ENCODE results near the gene CHCHD6. TPM values are rescaled to one million over a fixed set of nuclear protein-coding genes. Genes with fewer than 3 reads are reported as not detected.

The CHCHD6 gene
- total RNA-seq, 2 experiments from 2014 or later, result 5.4 to 7.4 TPM

DNA sequence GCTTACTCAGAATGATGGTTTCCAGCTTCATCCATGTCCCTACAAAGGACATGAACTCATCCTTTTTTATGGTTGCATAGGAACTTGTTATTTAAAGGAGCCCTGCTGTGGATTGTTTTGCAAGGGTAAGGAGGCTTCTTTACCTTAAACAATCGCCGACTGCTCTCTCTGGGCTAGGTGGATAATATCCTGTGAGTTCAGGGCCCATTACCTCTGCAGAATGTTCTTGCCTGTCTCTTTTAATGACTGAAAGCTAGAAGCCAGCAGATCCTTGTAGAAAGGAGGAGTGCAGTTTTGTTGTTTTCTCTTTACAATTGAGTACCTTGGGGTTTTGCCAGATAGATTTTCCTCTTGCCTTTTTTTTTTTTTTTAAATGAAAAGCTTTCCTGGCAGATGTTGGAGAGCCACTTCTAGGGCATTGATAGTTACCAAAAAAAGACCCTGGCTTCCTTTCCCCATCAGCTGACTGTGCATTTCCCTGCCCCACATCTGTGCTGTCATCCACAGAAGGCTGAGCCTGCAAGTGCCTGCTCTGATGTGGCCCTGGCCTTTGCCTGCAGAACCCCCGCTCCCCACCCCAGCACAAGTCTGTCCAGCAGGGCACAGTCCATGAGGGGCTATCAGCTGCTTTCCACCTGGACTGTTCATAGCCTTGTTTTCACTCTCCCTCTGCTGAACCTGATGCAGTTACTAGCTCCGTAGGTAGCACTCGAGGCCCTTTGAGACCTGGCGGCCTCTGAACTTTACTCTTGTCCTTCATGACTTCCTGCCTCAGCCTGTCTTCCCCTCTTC lies 113.1 kb downstream of the CHCHD6 start:
- ChIA-PET POLR2A (no interaction called here), CTCF (interaction anchor here (1.4 kb wide), 1 partner anchor 31 kb away, joined by 3 read pairs; no protein-coding TSS in a partner anchor)

DNA sequence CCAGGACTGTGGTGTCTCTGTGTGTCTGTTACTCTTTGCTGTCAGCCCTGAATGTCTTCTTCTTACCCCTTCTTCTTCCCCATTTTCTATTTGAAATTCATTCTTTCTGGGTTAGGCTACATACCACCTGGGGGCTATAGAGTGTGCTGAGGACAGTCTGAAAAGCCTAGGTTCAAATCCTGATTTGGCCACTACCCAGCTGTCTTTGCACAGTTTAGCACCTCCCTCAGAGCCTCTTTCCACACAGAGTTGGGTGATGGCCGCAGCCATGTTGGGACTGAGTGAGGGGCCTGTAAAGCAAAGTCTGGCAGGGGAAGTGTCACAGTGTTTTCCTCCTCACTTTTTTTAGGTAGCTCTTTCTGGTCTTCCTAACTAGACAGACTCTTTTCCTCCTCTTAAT lies 113.7 kb downstream of the CHCHD6 start:
- ChIA-PET CTCF (interaction anchor here (1.4 kb wide), 1 partner anchor 30 kb away, joined by 3 read pairs; no protein-coding TSS in a partner anchor), POLR2A (no interaction called here)
- Mint-ChIP-seq H3K27ac (no peak overlapping the region), H3K4me3 (no peak overlapping the region), H3K36me3 (ENCODE audit: low read depth) (no peaks in the 10 kb centered on the region), H3K4me1 (no peaks in the 10 kb centered on the region), H3K9me3 (peaks cover 3% of the 10 kb centered on the region), H3K27me3 (no peaks in the 10 kb centered on the region)
- DNase-seq, result no peak

More for the DNA sequence above, 113.1 kb downstream of the CHCHD6 start:
- Mint-ChIP-seq H3K9me3 (peaks cover 3% of the 10 kb centered on the region), H3K36me3 (ENCODE audit: low read depth) (no peaks in the 10 kb centered on the region), H3K4me1 (no peaks in the 10 kb centered on the region), H3K27me3 (no peaks in the 10 kb centered on the region), H3K27ac (no peak overlapping the region), H3K4me3 (no peak overlapping the region)
- DNase-seq, result no peak

DNA sequence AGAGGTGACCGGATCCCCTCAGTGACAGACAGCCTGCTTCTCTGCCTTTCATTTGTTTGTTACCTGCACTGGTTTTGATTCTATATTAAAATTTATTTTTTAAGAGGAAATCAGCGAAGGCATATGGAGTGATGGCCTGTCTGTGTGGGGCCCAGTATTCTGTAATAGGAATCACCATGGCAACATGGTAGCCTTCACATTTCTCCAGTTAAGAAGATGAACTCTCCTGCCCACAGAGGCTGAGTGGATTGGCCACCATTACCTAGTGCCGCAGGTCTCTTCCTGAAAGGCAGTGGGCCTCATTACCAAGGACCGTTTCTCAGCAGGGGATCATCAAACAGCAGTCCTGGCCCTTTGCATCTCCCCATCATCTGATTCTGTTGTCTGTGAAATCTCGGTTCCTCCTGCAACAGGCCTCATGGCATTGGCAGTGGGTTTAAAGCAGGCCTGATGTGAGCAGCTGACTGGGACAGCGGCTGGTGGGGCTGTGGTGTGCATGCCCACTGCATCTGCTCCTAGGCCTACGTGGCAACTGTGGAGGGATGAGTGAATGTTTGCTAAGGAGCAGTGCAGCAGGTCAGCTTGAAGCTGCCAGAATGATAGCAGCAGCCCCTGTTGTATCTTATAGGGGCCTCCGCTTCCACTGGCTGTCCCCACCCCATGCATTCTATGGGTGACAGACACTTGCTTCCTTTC lies 114.5 kb downstream of the CHCHD6 start:
- no peaks in the 10 kb centered on the region for H3K4me1 Mint-ChIP-seq
- H3K4me3 Mint-ChIP-seq, result no peak overlapping the region
- CTCF ChIA-PET, result no interaction called here
- POLR2A ChIA-PET, result no interaction called here
- H3K9me3 Mint-ChIP-seq, result peaks cover 3% of the 10 kb centered on the region
- no peak for DNase-seq
- no peaks in the 10 kb centered on the region for H3K27me3 Mint-ChIP-seq
- peak overlapping the region; percentile 47 for H3K27ac Mint-ChIP-seq
- no peaks in the 10 kb centered on the region for H3K36me3 Mint-ChIP-seq (ENCODE audit: low read depth)

DNA sequence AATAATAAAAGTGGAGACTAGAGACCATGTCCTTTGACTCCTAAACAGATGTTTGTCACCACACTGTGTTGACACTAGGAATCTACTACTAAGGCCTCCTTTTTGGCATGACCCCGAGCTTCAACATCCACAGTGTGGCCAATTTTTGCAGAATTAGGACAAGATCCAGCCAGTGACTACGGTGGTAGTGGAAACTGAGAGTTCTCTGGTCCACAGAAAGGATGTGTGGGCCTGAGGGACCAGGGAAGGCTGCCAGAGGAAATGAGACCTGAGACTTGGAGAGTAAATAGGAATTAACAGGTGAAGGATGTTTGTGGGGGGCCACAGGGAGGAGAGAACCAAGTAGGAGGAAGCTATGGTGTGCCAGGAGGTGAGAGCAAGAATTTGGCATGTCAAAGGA lies 122.7 kb downstream of the CHCHD6 start:
- H3K4me1 Mint-ChIP-seq, result peaks cover 7% of the 10 kb centered on the region
- ChIA-PET CTCF (interaction anchor here (1.1 kb wide), 1 partner anchor 15 kb away, joined by 3 read pairs; no protein-coding TSS in a partner anchor), POLR2A (no interaction called here)
- H3K27ac Mint-ChIP-seq, result no peak overlapping the region
- H3K4me3 Mint-ChIP-seq, result no peak overlapping the region
- no peak for DNase-seq
- no peaks in the 10 kb centered on the region for H3K27me3 Mint-ChIP-seq
- H3K9me3 Mint-ChIP-seq, result peaks cover 3% of the 10 kb centered on the region
- no peaks in the 10 kb centered on the region for H3K36me3 Mint-ChIP-seq (ENCODE audit: low read depth)

DNA sequence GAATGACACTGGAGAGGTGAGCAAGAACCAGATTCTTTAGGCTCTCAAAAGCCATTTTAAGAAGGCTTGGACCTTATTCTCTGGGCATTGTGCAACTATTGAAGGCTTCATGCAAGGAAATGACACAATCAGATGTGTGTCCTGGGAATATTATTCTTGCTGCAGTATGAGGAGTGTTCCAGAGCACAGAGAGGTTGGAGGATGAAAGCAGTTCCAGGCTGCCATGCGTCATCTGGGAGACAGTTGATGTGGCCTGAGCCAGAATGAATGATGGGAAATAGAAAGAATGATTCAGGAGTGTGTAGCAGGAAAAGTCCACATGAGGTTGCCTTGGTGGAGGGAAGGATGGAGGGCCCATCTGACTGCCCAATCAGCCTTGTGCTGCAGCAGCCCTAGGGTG lies 123.1 kb downstream of the CHCHD6 start:
- POLR2A ChIA-PET, result no interaction called here
- no peak overlapping the region for H3K27ac Mint-ChIP-seq
- CTCF ChIA-PET, result interaction anchor here (1.1 kb wide), 1 partner anchor 16 kb away, joined by 3 read pairs; no protein-coding TSS in a partner anchor
- H3K9me3 Mint-ChIP-seq, result no peaks in the 10 kb centered on the region
- peaks cover 7% of the 10 kb centered on the region for H3K4me1 Mint-ChIP-seq
- no peaks in the 10 kb centered on the region for H3K27me3 Mint-ChIP-seq
- no peak for DNase-seq
- no peak overlapping the region for H3K4me3 Mint-ChIP-seq
- no peaks in the 10 kb centered on the region for H3K36me3 Mint-ChIP-seq (ENCODE audit: low read depth)

DNA sequence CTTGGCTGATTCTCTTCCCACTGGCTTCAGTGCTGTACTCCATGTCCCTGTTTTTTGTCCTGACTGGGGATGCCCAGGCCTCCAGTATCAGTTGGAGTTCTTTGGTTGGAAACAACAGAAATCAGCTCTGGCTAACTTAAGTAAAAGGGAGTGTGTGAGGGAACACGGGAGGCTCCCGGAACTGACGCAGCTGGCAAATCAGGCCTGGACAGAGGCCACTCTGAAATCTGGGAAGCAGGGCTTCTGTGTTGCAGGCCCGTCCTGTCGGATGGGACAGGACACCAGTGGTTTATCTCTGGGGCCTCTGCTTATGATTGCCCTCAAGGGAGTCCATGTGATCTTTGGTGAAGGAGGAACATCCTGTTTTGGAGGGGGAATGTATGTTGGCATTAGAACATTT lies 124.3 kb downstream of the CHCHD6 start:
- no peak overlapping the region for H3K4me3 Mint-ChIP-seq
- peaks cover 7% of the 10 kb centered on the region for H3K4me1 Mint-ChIP-seq
- POLR2A ChIA-PET, result no interaction called here
- H3K27me3 Mint-ChIP-seq, result no peaks in the 10 kb centered on the region
- H3K9me3 Mint-ChIP-seq, result no peaks in the 10 kb centered on the region
- CTCF ChIA-PET, result interaction anchor here (1.1 kb wide), 1 partner anchor 19 kb away, joined by 3 read pairs; no protein-coding TSS in a partner anchor
- no peaks in the 10 kb centered on the region for H3K36me3 Mint-ChIP-seq (ENCODE audit: low read depth)
- no peak overlapping the region for H3K27ac Mint-ChIP-seq
- DNase-seq, result no peak

DNA sequence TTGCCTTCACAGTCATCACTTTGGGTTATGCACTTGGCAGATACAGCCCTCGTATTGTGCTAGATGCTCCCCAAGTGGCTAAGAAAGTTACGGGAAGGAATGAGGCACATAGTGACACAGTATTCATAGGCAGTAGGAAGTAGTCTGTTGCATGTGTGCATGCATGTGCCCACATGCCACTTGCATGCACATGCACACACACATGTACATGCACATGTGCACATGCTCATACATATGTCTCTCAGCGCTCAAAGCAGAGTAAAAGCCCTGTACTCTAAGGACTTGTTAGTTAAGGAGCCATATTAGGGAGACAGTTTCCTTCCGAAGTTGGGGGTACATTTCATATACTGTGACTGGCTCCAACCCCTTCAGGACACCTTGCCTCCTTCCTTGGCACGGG lies 128.9 kb downstream of the CHCHD6 start:
- H3K27ac Mint-ChIP-seq, result no peak overlapping the region
- H3K27me3 Mint-ChIP-seq, result no peaks in the 10 kb centered on the region
- CTCF ChIA-PET, result no interaction called here
- H3K36me3 Mint-ChIP-seq (ENCODE audit: low read depth), result no peaks in the 10 kb centered on the region
- H3K4me1 Mint-ChIP-seq, result peaks cover 7% of the 10 kb centered on the region
- DNase-seq, result no peak
- no peak overlapping the region for H3K4me3 Mint-ChIP-seq
- POLR2A ChIA-PET, result no interaction called here
- no peaks in the 10 kb centered on the region for H3K9me3 Mint-ChIP-seq

DNA sequence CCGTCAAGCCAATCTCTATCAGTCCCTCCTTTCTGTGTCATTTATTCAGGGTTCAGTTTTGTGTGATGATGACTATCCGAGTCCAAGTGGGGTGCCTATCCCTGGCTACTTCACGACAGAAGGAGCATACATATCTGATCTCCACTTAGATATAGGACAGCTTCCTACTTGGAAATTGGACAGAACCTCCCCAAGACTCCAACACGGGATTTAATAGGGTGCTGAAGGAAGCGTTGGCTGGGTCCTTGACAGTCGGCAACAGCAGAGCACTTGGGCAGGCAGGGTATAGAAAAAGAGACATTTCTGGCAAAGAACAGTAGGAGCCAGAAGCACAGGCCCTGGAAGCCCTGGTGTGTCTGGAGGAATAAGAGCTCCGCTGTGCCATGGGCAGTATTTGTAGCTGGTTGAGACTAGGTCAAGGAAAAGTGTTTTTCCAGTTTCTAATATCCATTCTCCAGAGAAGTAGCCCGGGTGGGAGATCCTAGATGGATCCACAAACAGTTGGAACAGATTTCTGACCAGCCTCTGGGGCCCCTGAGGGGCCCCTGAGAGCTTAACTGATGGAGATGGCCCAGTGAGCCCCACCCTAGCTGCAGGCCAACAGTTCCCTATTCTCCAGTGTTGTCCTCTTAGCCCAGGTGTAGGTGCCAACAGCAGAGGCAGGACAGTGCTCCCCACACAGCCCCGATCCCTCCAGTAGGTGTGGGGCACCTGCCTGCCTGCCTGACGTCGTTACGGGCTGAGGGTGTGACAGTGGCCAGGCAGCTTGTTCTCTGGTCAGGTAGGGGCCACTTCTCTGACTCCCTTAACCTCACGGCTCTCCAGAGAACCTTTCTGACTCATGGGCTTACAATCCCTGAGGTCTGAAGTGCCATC lies 130.8 kb downstream of the CHCHD6 start:
- Mint-ChIP-seq H3K36me3 (ENCODE audit: low read depth) (no peaks in the 10 kb centered on the region), H3K9me3 (no peaks in the 10 kb centered on the region), H3K27ac (no peak overlapping the region), H3K27me3 (no peaks in the 10 kb centered on the region), H3K4me1 (no peaks in the 10 kb centered on the region), H3K4me3 (no peak overlapping the region)
- ChIA-PET POLR2A (no interaction called here), CTCF (interaction anchor here (0.6 kb wide), 1 partner anchor 127 kb away, joined by 3 read pairs; no protein-coding TSS in a partner anchor)
- DNase-seq, result no peak

DNA sequence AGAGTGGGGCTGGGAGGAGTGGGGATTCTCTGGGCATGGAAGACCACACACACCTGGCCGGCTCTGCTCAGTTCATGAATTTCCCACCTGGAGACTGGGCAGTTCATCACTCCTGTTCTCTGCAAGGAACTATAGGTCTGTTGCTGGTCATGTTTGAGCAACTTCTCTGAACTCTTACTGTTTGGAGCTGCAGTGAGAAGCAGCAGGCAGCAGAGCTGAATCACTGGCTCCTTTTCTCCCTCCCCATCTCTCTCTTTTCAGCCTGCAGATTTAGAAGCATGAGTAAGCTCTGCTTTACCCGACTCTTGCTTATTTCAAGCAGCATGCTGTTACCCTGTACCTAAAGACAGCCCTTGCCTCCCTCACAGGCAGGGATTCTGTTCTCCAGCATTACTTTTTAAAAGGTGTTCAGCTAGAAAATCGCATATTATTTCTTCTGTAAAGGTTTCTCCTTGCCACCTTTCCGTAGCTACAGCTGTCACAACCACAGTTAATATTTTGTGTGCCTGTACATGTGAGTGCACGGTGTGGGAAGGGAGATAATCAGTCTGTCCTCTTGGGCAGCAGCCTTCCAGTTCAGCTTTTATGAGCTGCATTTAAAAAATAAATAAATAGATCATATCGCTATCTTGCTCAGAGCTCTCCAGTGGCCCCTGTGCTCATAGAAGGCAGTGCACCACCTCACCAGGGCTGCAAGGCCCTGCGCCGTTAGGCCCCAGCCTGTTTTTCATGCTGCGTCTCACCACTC lies 131.6 kb downstream of the CHCHD6 start:
- CTCF ChIA-PET, result no interaction called here

DNA sequence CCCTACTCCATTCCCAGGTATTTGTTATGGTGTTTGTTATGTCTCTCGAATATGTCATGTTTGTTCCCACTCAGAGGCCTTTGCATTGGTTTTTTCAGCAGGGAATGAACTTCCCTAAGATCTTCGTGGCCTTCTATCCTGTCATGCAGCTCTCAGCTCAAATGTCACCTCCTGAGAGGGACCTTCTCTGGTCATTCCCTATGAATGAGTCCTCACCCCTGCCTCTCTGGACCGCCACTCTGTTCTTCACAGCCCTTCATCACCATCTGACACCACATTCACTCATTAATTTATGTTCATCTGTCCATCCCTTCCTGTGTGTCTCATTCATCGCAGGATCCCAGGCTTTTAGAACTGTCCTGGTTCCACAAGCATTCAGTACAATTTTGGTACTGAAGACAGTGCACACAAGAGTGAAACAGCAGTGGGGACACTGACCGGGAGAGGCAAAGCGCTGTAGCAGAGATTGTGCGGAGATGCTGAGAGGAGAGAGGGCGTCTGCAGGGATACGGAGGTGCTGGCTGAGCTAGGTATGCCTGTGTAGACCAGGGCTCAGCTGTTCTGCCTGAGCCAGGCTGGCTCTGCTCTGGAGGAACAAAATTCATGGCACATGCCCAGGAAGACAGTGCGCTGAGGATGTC lies 132.3 kb downstream of the CHCHD6 start:
- no peak overlapping the region for H3K27ac Mint-ChIP-seq
- no peaks in the 10 kb centered on the region for H3K9me3 Mint-ChIP-seq
- H3K4me1 Mint-ChIP-seq, result no peaks in the 10 kb centered on the region
- no peaks in the 10 kb centered on the region for H3K27me3 Mint-ChIP-seq
- no peaks in the 10 kb centered on the region for H3K36me3 Mint-ChIP-seq (ENCODE audit: low read depth)
- POLR2A ChIA-PET, result no interaction called here
- CTCF ChIA-PET, result no interaction called here
- no peak overlapping the region for H3K4me3 Mint-ChIP-seq
- DNase-seq, result no peak

More for the DNA sequence above, 131.6 kb downstream of the CHCHD6 start:
- H3K36me3 Mint-ChIP-seq (ENCODE audit: low read depth), result no peaks in the 10 kb centered on the region
- POLR2A ChIA-PET, result no interaction called here
- H3K4me3 Mint-ChIP-seq, result no peak overlapping the region
- no peaks in the 10 kb centered on the region for H3K9me3 Mint-ChIP-seq
- no peak for DNase-seq
- no peaks in the 10 kb centered on the region for H3K27me3 Mint-ChIP-seq
- H3K27ac Mint-ChIP-seq, result no peak overlapping the region
- H3K4me1 Mint-ChIP-seq, result no peaks in the 10 kb centered on the region

DNA sequence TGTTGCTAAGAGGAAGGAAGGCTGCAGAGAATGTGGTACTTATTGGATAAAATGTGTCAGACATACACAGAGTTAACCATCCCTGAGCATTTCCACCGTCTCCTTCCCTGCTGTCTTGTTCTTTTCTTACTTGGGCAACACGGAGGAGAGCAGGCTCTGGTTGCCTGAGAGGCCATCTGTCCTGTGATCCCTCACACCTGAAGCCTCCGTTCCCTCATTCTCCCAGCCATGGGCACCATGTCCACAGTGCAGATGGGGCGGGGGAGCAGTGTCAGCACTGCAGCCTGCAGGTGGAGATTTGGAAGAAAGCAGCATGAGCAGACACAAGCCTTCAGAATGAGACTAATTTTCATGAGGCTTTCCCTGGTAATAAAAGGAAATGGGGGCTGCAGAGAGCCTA lies 133.7 kb downstream of the CHCHD6 start:
- no peak overlapping the region for H3K4me3 Mint-ChIP-seq
- no peaks in the 10 kb centered on the region for H3K27me3 Mint-ChIP-seq
- peak overlapping the region; percentile 4 for H3K27ac Mint-ChIP-seq
- no peaks in the 10 kb centered on the region for H3K9me3 Mint-ChIP-seq
- no peak for DNase-seq
- ChIA-PET POLR2A (no interaction called here), CTCF (no interaction called here)
- H3K36me3 Mint-ChIP-seq (ENCODE audit: low read depth), result no peaks in the 10 kb centered on the region
- H3K4me1 Mint-ChIP-seq, result no peaks in the 10 kb centered on the region

Measured in activated CD4-positive, alpha-beta T cell treated with anti-CD3 and anti-CD28 coated beads, Interleukin-2, amount 10 ng/mL, durations not matched to agents 7 days and 5 days (primary cell).